ENCODE data around the gene FAM78B.

Gene FAM78B

GRCh38 chr1:166155108-166155507 lies 11.7 kb downstream of the FAM78B start:
- H3K4me3 ChIP-seq (replicated peaks; ENCODE audit: low read depth, low read length): no peak overlapping the region
- DNase-seq (ENCODE audit: extremely low read depth, low read depth): no peak
- TF ChIP-seq CTCF (IDR thresholded peaks at IDR 0.05; ENCODE audit: low read depth, low read length, missing control alignments): no peak

GRCh38 chr1:166153525-166154314 lies 13.1 kb downstream of the FAM78B start:
- no peak for DNase-seq (ENCODE audit: extremely low read depth, low read depth)
- no peak overlapping the region for H3K4me3 ChIP-seq (replicated peaks; ENCODE audit: low read depth, low read length)
- TF ChIP-seq CTCF (IDR thresholded peaks at IDR 0.05; ENCODE audit: low read depth, low read length, missing control alignments): no peak

- no peak for TF ChIP-seq CTCF (IDR thresholded peaks at IDR 0.05; ENCODE audit: low read depth, low read length, missing control alignments)
- DNase-seq (ENCODE audit: extremely low read depth, low read depth): no peak
- no peak overlapping the region for H3K4me3 ChIP-seq (replicated peaks; ENCODE audit: low read depth, low read length)
These were observed 13.8 kb downstream of the FAM78B start for GRCh38 chr1:166152978-166153377.

- H3K4me3 ChIP-seq (replicated peaks; ENCODE audit: low read depth, low read length): no peak overlapping the region
- no peak for TF ChIP-seq CTCF (IDR thresholded peaks at IDR 0.05; ENCODE audit: low read depth, low read length, missing control alignments)
- DNase-seq (ENCODE audit: extremely low read depth, low read depth): no peak
These were observed 15.0 kb downstream of the FAM78B start for GRCh38 chr1:166151804-166152203.

GRCh38 chr1:166145499-166145898 lies 21.3 kb downstream of the FAM78B start:
- no peak for DNase-seq (ENCODE audit: extremely low read depth, low read depth)
- no peak for TF ChIP-seq CTCF (IDR thresholded peaks at IDR 0.05; ENCODE audit: low read depth, low read length, missing control alignments)
- no peak overlapping the region for H3K4me3 ChIP-seq (replicated peaks; ENCODE audit: low read depth, low read length)

GRCh38 chr1:166141969-166142368 lies 24.8 kb downstream of the FAM78B start:
- no peak overlapping the region for H3K4me3 ChIP-seq (replicated peaks; ENCODE audit: low read depth, low read length)
- TF ChIP-seq CTCF (IDR thresholded peaks at IDR 0.05; ENCODE audit: low read depth, low read length, missing control alignments): no peak
- DNase-seq (ENCODE audit: extremely low read depth, low read depth): no peak

- DNase-seq (ENCODE audit: extremely low read depth, low read depth): no peak
- H3K4me3 ChIP-seq (replicated peaks; ENCODE audit: low read depth, low read length): no peak overlapping the region
- TF ChIP-seq CTCF (IDR thresholded peaks at IDR 0.05; ENCODE audit: low read depth, low read length, missing control alignments): no peak
These were observed 26.6 kb downstream of the FAM78B start for GRCh38 chr1:166140251-166140650.
